Ovary (tissue), 9 donors: Measurements from ENCODE around the gene SIGLECL1. TPM values are rescaled to one million over a fixed set of nuclear protein-coding genes. Genes with fewer than 3 reads are reported as not detected.

Experiments used
- DNase-seq, 5 donors: peaks; one replicate each; pipeline ENCODE4 v3.0.0-alpha.2; 2019 to 2020
- H3K27ac ChIP-seq, 2 donors: fragments of 200-600 bp; one replicate each; pipeline versions ENCODE4 v1.5.1 to v1.8.0; 2019 to 2022
- H3K27me3 ChIP-seq: fragments of 200-600 bp; one replicate; pipeline ENCODE4 v1.8.0; 2022
- H3K36me3 ChIP-seq: fragments of 200-600 bp; sonication (generic); one replicate; pipeline ENCODE4 v1.5.1; 2019
- H3K4me1 ChIP-seq: one replicate; pipeline ENCODE4 v1.8.1; 2013; ENCODE audit warnings: mild to moderate bottlenecking, moderate library complexity; ENCODE audit not compliant: insufficient read depth
- H3K4me3 ChIP-seq: fragments of 200-600 bp; sonication (generic); one replicate; pipeline ENCODE4 v1.5.1; 2017
- H3K9me3 ChIP-seq, 2 donors: fragments of 200-600 bp in 1 of 2; sonication (generic) in 1 of 2; one replicate each; pipeline versions ENCODE4 v1.5.1 to v1.8.1; 2013 to 2019; ENCODE audit warnings: mild to moderate bottlenecking in 1 of 2, moderate library complexity in 1 of 2
- CTCF ChIP-seq, 3 donors: fragments of 450-650 bp in 2 of 3; fragments of 200-600 bp in 1 of 3; IDR thresholded peaks; one replicate each; pipeline versions ENCODE4 v1.5.1 to v1.8.0; 2016 to 2022; ENCODE audit warnings: antibody characterized with exemption in 3 of 3, mild to moderate bottlenecking in 1 of 3
- EP300 ChIP-seq: sonication (generic); formaldehyde crosslinking; IDR thresholded peaks from one replicate; pipeline ENCODE4 v1.6.1; 2017; ENCODE audit warnings: antibody characterized with exemption
- POLR2A ChIP-seq: fragments of 450-650 bp; IDR thresholded peaks from one replicate; pipeline ENCODE4 v1.6.1; 2017; ENCODE audit warnings: antibody characterized with exemption, mild to moderate bottlenecking, moderate library complexity
- WGBS, 3 donors: extraction: QIAGEN DNeasy Blood & Tissue Kit in 1 of 3; methylation state at CpG; one replicate each; pipeline versions ENCODE4 v1.1.5 to v1.1.7; 2013 to 2017; 5-methylcytosine and 5-hydroxymethylcytosine counted together
- intact Hi-C, 4 donors: fragments of 100-400 bp; cut with DNase I; formaldehyde crosslinking; loops; one replicate each; pipeline versions ENCODE4 v1.11.0 to v1.15.1; 2022 to 2023
- polyA plus RNA-seq, 2 donors: library from polyadenylated mRNA; stranded (reverse); fragments of 200-250 nt in 1 of 2; fragments of 350-450 nt in 1 of 2; fragmentation: Illumina TruSeq in 1 of 2; extraction: RNeasy Lipid Tissue Mini Kit (QIAGEN cat#74804) in 1 of 2; gene quantifications; one replicate each; pipeline ENCODE4 v1.2.3, GENCODE V29; 2013 to 2014
- total RNA-seq, 7 donors: library from RNA; depleted of rRNA in 2 of 7; stranded (reverse); fragments of >200 nt in 2 of 7; fragmentation: NEBNext Ultra II Directional in 3 of 7; extraction: Animal tissue kit (Norgen Biotek cat#: 25700) in 3 of 7; gene quantifications; one replicate each; pipeline versions ENCODE4 v1.1.0 to v1.2.4, GENCODE V29; 2016 to 2023
- donor health status: DM: no; HTN: no; CAD: no; lungs with moderate emphysema.
- donor health status: DM: no; HTN: no; CAD: no.
- donor health status: Bipolar disorder and iron deficiency.
- donor health status: DM: yes; HTN: yes; CAD: no.
- donor health status: DM: no; HTN: no; CAD: no.
- donor health status: DM: yes; HTN: yes; CAD: no.

Gene SIGLECL1
- total and polyA plus RNA-seq, 9 donors: not detected

DNA sequence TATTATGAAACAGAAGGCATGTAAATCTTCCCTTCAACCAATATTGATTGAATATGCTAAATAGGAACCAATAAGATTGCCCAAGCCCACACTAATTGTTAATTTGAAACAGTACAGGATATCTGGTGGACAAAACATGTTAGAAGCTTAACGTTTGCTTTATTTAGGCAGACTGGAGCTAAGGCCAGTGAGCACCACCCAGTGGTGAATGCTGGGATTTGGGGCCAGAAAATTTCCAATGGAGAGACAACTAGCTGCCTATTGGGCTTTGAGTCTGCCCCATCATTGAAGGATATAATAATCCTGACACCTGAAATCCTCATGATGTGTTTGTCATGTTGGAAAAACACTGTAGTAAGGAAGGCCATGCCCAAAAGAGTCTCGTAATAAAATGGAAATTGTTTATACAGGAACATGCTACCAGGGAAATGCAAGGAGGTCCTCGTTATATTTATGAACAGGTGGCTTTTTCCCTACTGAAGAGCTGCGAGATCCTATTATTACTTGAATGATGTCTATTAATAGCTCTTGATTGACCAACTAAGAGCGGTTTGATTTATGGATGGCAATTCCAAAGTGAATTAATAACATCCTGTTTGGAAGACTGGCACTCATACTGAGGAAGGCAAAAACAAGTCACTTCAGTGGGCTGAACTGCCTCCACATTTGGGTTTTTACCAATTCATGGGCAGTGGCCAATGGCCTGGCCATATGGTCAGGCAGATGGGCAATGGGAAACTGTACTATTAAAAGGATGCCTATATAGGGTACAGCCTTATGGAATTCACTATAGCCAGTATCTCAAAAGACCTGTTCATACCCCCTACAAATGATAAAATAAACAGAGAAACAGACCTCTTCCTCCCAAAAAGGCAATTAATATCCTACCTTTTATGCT lies 8.7 kb downstream of the SIGLECL1 start:
- Histone ChIP-seq H3K9me3 (no peaks in the 10 kb centered on the region), H3K4me1 (no peaks in the 10 kb centered on the region), H3K4me3 (no peak overlapping the region), H3K27ac (no peak overlapping the region), H3K27me3 (no peaks in the 10 kb centered on the region), H3K36me3 (no peaks in the 10 kb centered on the region)
- 23 to 25% (median 25%) methylated on average over 5 of the region's 5 CpGs for WGBS, 3 donors
- peak in 1 of 5 donors; percentile 38 for DNase-seq
- TF ChIP-seq EP300 (no peak), CTCF (IDR thresholded peaks at IDR 0.05) (peak in 1 of 3 donors; percentile 15), POLR2A (no peak)
- intact Hi-C loops: no loop called here

GRCh38 chr19:51263808-51264207 lies 12.9 kb downstream of the SIGLECL1 start:
- no peak for TF ChIP-seq EP300
- no peak for TF ChIP-seq POLR2A
- no peak for TF ChIP-seq CTCF (IDR thresholded peaks at IDR 0.05)
- H3K4me1 ChIP-seq: no peaks in the 10 kb centered on the region

DNA sequence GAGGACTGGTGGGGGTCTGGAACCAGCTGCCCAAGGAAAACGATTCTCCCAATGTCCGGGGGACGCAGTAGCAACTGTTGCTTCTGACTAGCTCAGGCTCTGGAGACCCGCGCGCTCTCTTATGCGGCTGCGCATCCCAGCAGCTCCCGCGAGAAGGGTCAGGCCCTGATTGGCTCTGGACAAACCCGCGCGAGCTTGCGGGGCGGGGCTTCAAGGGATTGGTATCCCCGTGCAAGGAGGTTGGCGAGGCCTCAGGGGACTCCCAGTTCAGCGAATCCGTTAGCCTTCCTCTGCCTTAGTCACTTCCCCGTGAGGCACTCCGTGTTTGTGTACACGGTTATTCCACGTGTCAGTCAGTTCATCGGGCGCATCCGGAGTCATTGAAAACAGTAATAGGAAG lies 20.2 kb downstream of the SIGLECL1 start:
- intact Hi-C loops: no loop called here
- Histone ChIP-seq H3K27ac (no peak overlapping the region), H3K4me3 (no peak overlapping the region), H3K36me3 (no peaks in the 10 kb centered on the region), H3K27me3 (no peaks in the 10 kb centered on the region), H3K4me1 (no peaks in the 10 kb centered on the region), H3K9me3 (no peaks in the 10 kb centered on the region)
- TF ChIP-seq POLR2A (no peak), CTCF (IDR thresholded peaks at IDR 0.05) (no peak), EP300 (no peak)
- DNase-seq: no peak
- 47 to 50% (median 49%) methylated on average over 26 of the region's 26 CpGs for WGBS, 3 donors

More at GRCh38 chr19:51263808-51264207, 12.9 kb downstream of the SIGLECL1 start:
- DNase-seq: no peak
- Histone ChIP-seq H3K27ac (no peak overlapping the region), H3K27me3 (no peaks in the 10 kb centered on the region), H3K36me3 (no peaks in the 10 kb centered on the region), H3K9me3 (no peaks in the 10 kb centered on the region), H3K4me3 (no peak overlapping the region)
- WGBS, 3 donors: 70 to 75% (median 72%) methylated on average over 4 of the region's 4 CpGs
- intact Hi-C loops: no loop called here

DNA sequence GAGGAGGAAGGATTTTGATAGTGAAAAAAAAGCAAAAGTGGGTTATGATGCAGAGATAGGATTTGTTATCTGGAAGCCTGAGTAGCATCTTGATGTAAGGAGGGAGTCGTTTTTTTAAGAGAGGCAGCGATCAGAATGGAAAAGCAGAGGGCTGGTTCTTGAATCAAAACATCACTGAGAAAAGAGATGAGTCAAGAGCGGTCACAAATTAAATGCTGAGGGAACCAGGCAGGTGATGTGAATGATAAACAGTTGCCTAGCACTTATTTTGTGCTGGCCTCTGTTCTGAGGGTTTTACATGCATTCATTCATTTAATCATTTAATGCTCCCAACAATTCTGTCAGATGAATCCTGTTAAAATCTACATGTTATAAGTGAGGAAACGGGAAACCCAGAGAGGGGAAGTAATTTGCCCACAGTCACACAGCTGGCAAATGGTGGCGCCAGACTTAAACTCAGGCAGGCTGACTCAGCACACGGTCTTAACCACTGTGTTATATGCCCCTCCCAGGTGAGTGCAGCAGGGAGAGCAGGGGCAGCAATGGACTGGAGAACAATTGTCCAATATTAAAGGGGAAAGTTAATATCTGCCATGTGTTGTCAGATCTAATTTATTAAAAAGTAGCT lies 21.4 kb downstream of the SIGLECL1 start:
- DNase-seq: no peak
- intact Hi-C loops: no loop called here
- Histone ChIP-seq H3K4me1 (no peaks in the 10 kb centered on the region), H3K27me3 (no peaks in the 10 kb centered on the region), H3K4me3 (no peak overlapping the region), H3K27ac (no peak overlapping the region), H3K9me3 (no peaks in the 10 kb centered on the region), H3K36me3 (no peaks in the 10 kb centered on the region)
- no peak for TF ChIP-seq CTCF (IDR thresholded peaks at IDR 0.05)
- TF ChIP-seq EP300: no peak
- TF ChIP-seq POLR2A: no peak
- WGBS, 3 donors: 45 to 58% (median 55%) methylated on average over 6 of the region's 6 CpGs
